KMS-11 (cell line): Measurements from ENCODE around the gene FAM222B.
A peak's percentile ranks its signal among the peaks of the same experiment; 100 is the strongest.

Source experiments
- H2AFZ ChIP-seq: fragments of 200-600 bp; sonication (generic); 2 replicates; pipeline ENCODE4 v1.6.1; 2016; ENCODE audit warnings: antibody characterized with exemption, mixed run types, low read depth
- H3K27ac ChIP-seq: fragments of 200-600 bp; sonication (generic); 2 replicates; pipeline ENCODE4 v1.6.1; 2016; ENCODE audit warnings: mild to moderate bottlenecking, mixed run types
- H3K27me3 ChIP-seq: fragments of 200-600 bp; sonication (generic); 2 replicates; pipeline ENCODE4 v1.6.1; 2017; ENCODE audit warnings: mild to moderate bottlenecking, low read depth, mixed run types, moderate library complexity; ENCODE audit not compliant: insufficient read depth
- H3K36me3 ChIP-seq: fragments of 200-600 bp; sonication (generic); 2 replicates; pipeline ENCODE4 v1.6.1; 2017; ENCODE audit warnings: mild to moderate bottlenecking, mixed run types; ENCODE audit not compliant: insufficient read depth
- H3K4me1 ChIP-seq: fragments of 200-600 bp; sonication (generic); 2 replicates; pipeline ENCODE4 v1.6.1; 2016; ENCODE audit warnings: mild to moderate bottlenecking, low read depth, mixed run types; ENCODE audit not compliant: poor library complexity, severe bottlenecking
- H3K4me2 ChIP-seq: fragments of 200-600 bp; sonication (generic); 2 replicates; pipeline ENCODE4 v1.7.0; 2016; ENCODE audit warnings: mild to moderate bottlenecking, mixed run types
- H3K4me3 ChIP-seq: fragments of 200-600 bp; sonication (generic); IDR thresholded peaks from 2 replicates; pipeline ENCODE4 v1.6.1; 2017; ENCODE audit warnings: low read depth, low read length, mixed read lengths; ENCODE audit not compliant: insufficient read depth
- H3K79me2 ChIP-seq: fragments of 200-600 bp; sonication (generic); 2 replicates; pipeline ENCODE4 v1.6.1; 2016; ENCODE audit warnings: low read depth, mixed run types; ENCODE audit not compliant: insufficient read depth
- H3K9ac ChIP-seq: fragments of 200-600 bp; sonication (generic); 2 replicates; pipeline ENCODE4 v1.6.1; 2016; ENCODE audit warnings: mild to moderate bottlenecking, mixed run types
- H4K20me1 ChIP-seq: fragments of 200-600 bp; sonication (generic); 2 replicates; pipeline ENCODE4 v1.6.1; 2016; ENCODE audit warnings: mild to moderate bottlenecking, mixed run types; ENCODE audit not compliant: insufficient read depth
- CTCF ChIP-seq: fragments of 200-600 bp; sonication (generic); conservative IDR thresholded peaks from 2 replicates; pipeline ENCODE4 v1.6.1; 2017; ENCODE audit warnings: low read depth, mild to moderate bottlenecking, antibody characterized with exemption, low read length, moderate library complexity, mixed read lengths

Gene FAM222B

DNA sequence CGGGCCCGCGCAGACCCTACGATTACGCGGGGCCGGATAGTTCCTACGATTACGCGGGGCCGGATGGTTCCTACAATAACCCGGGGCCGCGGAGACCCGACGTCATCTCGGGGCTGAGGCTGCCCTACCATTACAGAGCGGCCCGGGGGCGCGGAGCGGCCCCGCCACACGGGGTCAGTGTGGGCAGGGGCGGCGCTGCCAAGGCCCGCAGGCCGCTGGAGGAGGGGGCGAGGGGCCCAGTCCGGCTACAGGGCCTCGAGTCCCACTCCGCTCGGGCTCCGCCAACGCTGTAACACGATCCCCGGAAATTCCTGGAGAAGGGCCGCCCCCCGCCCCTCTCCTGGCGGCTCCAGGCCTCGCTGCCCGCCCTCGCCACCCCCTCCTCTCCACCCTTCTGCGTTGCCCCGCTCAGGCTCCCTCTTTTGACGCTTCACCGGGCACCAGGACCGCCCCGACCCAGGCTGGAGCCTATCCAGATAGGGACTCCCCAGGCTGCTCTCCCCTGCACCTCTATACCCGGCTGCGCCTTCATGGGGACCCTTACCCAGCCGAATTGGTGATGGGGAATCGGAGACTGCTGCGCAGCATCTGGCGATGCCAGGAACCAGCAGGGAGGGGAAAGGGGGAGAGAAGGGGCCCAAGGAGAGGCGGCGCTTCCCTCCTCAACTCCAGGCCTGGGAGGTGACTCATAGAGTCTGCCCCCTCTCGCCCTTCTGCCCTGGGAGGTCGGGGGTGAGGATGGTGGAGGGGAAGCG is 124.8 kb downstream of the FAM222B start, which contains the start of gene RAB34:
Gene RAB34, minus strand, starts transcription at position 291 of the 755 bp plus-strand sequence. CDS start 602 bp downstream, outside the sequence.
- H3K4me2 ChIP-seq: peak within 1 kb of the TSS; percentile 86; the same call in 1 of the 2 replicates
- H3K9ac ChIP-seq: no peak within 1 kb of the TSS
- H3K4me3 ChIP-seq: no peak within 1 kb of the TSS
- H2AFZ ChIP-seq: no peak within 1 kb of the TSS
- H3K4me1 ChIP-seq: peaks cover 24% of the 10 kb centered on the region
- H3K36me3 ChIP-seq: peaks cover 18% of the 10 kb centered on the region; the same call in 1 of the 2 replicates
- no peak for TF ChIP-seq CTCF
- no peak within 1 kb of the TSS for H3K27ac ChIP-seq
- peaks cover 29% of the 10 kb centered on the region for H3K79me2 ChIP-seq
- 0 out of 2 replicates have a peak, but pooled peaks cover 5% of the 10 kb centered on the region for H4K20me1 ChIP-seq
- peaks cover 24% of the 10 kb centered on the region for H3K27me3 ChIP-seq

DNA sequence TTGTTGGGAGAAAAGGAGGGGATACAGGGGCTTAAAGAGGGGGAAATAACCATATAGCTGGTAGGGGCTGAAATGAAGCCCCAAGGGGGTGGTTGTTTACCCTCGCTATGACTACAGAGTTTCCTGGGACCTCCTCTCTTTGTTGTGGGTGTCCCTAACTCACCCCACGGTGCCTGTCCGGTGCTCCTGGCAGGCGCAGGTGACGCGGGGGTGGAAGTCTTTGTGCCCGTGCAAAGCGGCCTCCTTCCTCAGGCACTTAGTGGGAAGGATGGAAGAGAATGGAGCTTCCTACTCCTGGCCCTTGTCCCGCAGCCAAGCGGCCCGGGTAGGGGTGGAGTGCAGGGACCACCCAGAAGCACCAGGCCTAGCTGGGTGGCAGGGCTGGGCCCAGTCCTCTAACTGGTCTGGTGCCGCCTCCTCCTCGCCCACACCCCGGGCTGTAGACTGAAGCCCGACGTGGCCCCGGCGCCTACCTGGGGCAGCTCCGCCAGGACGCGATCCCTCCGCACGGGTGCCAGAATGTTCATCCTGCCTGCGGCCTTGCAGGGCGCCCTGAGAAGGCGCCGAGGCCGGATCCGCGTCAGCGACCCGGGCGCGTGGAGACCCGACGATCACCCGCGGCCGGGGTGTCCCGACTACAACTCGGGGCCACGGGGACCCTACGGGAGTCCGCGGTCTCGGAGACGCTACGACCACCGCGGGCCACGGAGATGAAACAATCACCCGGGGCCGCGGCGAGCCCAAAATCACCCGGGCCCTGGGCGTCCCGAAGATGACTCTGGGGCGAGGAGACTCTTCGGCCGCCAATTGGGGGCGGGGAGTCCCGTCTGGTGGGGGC is 125.6 kb downstream of the FAM222B start:
- Histone ChIP-seq H3K79me2 (peaks cover 21% of the 10 kb centered on the region), H3K27ac (no peak overlapping the region), H3K36me3 (peaks cover 11% of the 10 kb centered on the region; the same call in 1 of the 2 replicates), H3K4me1 (peaks cover 16% of the 10 kb centered on the region), H3K4me3 (no peak overlapping the region), H2AFZ (no peak overlapping the region), H3K27me3 (peaks cover 24% of the 10 kb centered on the region), H4K20me1 (0 out of 2 replicates have a peak, but pooled peaks cover 5% of the 10 kb centered on the region), H3K9ac (no peak overlapping the region), H3K4me2 (no peak overlapping the region)
- TF ChIP-seq CTCF: no peak

DNA sequence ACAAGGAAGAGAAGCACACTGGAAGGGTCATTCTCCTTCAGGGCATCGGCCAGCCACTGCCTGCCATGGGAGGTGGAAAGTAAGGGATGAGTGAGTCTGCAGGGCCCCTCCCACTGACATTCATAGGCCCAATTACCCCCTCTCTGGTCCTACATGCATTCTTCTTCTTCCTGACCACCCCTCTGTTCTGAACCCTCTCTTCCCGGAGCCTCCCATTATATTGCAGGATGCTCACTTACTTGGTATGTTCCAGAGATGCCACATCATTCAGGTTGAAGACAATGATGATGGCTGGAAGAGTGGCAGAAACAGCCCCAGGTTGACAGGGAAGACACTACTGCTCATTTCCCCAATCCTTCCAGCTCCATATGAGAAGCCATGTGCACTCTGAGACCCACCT is 127.4 kb downstream of the FAM222B start:
- Histone ChIP-seq H3K36me3 (no peaks in the 10 kb centered on the region), H3K4me3 (no peak overlapping the region), H4K20me1 (no peaks in the 10 kb centered on the region), H3K79me2 (peaks cover 4% of the 10 kb centered on the region), H3K9ac (no peak overlapping the region), H2AFZ (no peak overlapping the region), H3K4me1 (peaks cover 7% of the 10 kb centered on the region), H3K27ac (no peak overlapping the region), H3K27me3 (peaks cover 24% of the 10 kb centered on the region), H3K4me2 (no peak overlapping the region)
- TF ChIP-seq CTCF: no peak

- H3K4me3 ChIP-seq: no peak overlapping the region
- no peaks in the 10 kb centered on the region for H4K20me1 ChIP-seq
- H3K27me3 ChIP-seq: peaks cover 24% of the 10 kb centered on the region
- no peak overlapping the region for H2AFZ ChIP-seq
- H3K79me2 ChIP-seq: no peaks in the 10 kb centered on the region; the same call in 1 of the 2 replicates
- H3K9ac ChIP-seq: no peak overlapping the region
- H3K4me2 ChIP-seq: no peak overlapping the region
- TF ChIP-seq CTCF: no peak
- H3K27ac ChIP-seq: no peak overlapping the region
- H3K4me1 ChIP-seq: peaks cover 7% of the 10 kb centered on the region
- no peaks in the 10 kb centered on the region for H3K36me3 ChIP-seq
These were observed 128.3 kb downstream of the FAM222B start for GRCh38 chr17:28714281-28714680.
